ENCODE results near the gene HBG1. TPM values are rescaled to one million over a fixed set of nuclear protein-coding genes. Genes with fewer than 3 reads are reported as not detected.

The HBG1 gene
- total RNA-seq, 2 donors from 2014 or later: not detected

GRCh38 chr11:5242208-5242607 lies 7.4 kb downstream of the HBG1 start:
- no peak for ATAC-seq (ENCODE audit: insufficient number of reproducible peaks, low FRiP score, low read depth)
- Histone ChIP-seq H3K9me3 (no peaks in the 10 kb centered on the region), H3K4me1 (ENCODE audit: control insufficient read depth in 1 of 2, low read depth in 2 of 2) (no peaks in the 10 kb centered on the region), H3K27ac (no peak overlapping the region), H3K4me3 (no peak overlapping the region), H3K36me3 (no peaks in the 10 kb centered on the region), H3K27me3 (replicated peaks; ENCODE audit: insufficient read depth) (no peaks in the 10 kb centered on the region)
- DNase-seq (ENCODE audit: low spot score): no peak
- no peak for TF ChIP-seq CTCF (IDR thresholded peaks at IDR 0.05)

- Histone ChIP-seq H3K27me3 (replicated peaks; ENCODE audit: insufficient read depth) (no peaks in the 10 kb centered on the region), H3K27ac (no peak overlapping the region), H3K4me1 (ENCODE audit: control insufficient read depth in 1 of 2, low read depth in 2 of 2) (no peaks in the 10 kb centered on the region), H3K9me3 (no peaks in the 10 kb centered on the region), H3K36me3 (no peaks in the 10 kb centered on the region), H3K4me3 (no peak overlapping the region)
- TF ChIP-seq CTCF (IDR thresholded peaks at IDR 0.05): no peak
- ATAC-seq (ENCODE audit: insufficient number of reproducible peaks, low FRiP score, low read depth) (no peak), DNase-seq (ENCODE audit: low spot score) (no peak)
Observed at GRCh38 chr11:5241458-5241857, 8.2 kb downstream of the HBG1 start.

- Histone ChIP-seq H3K27ac (no peak overlapping the region), H3K4me1 (ENCODE audit: control insufficient read depth in 1 of 2, low read depth in 2 of 2) (no peaks in the 10 kb centered on the region)
Observed at GRCh38 chr11:5240458-5240857, 9.2 kb downstream of the HBG1 start.

GRCh38 chr11:5240056-5240455 lies 9.6 kb downstream of the HBG1 start:
- TF ChIP-seq CTCF (IDR thresholded peaks at IDR 0.05): no peak
- H3K4me1 ChIP-seq (ENCODE audit: control insufficient read depth in 1 of 2, low read depth in 2 of 2): no peaks in the 10 kb centered on the region
- H3K9me3 ChIP-seq: no peaks in the 10 kb centered on the region
- H3K36me3 ChIP-seq: no peaks in the 10 kb centered on the region
- no peak overlapping the region for H3K4me3 ChIP-seq
- H3K27me3 ChIP-seq (replicated peaks; ENCODE audit: insufficient read depth): no peaks in the 10 kb centered on the region
- DNase-seq (ENCODE audit: low spot score) (no peak), ATAC-seq (ENCODE audit: insufficient number of reproducible peaks, low FRiP score, low read depth) (no peak)
- no peak overlapping the region for H3K27ac ChIP-seq

More at GRCh38 chr11:5240458-5240857, 9.2 kb downstream of the HBG1 start:
- no peak overlapping the region for H3K4me3 ChIP-seq
- DNase-seq (ENCODE audit: low spot score) (no peak), ATAC-seq (ENCODE audit: insufficient number of reproducible peaks, low FRiP score, low read depth) (no peak)
- H3K9me3 ChIP-seq: no peaks in the 10 kb centered on the region
- no peaks in the 10 kb centered on the region for H3K27me3 ChIP-seq (replicated peaks; ENCODE audit: insufficient read depth)
- no peaks in the 10 kb centered on the region for H3K36me3 ChIP-seq
- no peak for TF ChIP-seq CTCF (IDR thresholded peaks at IDR 0.05)

- Histone ChIP-seq H3K27ac (no peak overlapping the region), H3K9me3 (no peaks in the 10 kb centered on the region), H3K27me3 (replicated peaks; ENCODE audit: insufficient read depth) (no peaks in the 10 kb centered on the region), H3K4me1 (ENCODE audit: control insufficient read depth in 1 of 2, low read depth in 2 of 2) (no peaks in the 10 kb centered on the region), H3K4me3 (no peak overlapping the region), H3K36me3 (no peaks in the 10 kb centered on the region)
- ATAC-seq (ENCODE audit: insufficient number of reproducible peaks, low FRiP score, low read depth) (no peak), DNase-seq (ENCODE audit: low spot score) (no peak)
- no peak for TF ChIP-seq CTCF (IDR thresholded peaks at IDR 0.05)
Observed at GRCh38 chr11:5239046-5239445, 10.6 kb downstream of the HBG1 start.
